ENCODE results near the gene CHST7. TPM values are rescaled to one million over a fixed set of nuclear protein-coding genes. Genes with fewer than 3 reads are reported as not detected.

The CHST7 gene
- total RNA-seq, 1 experiment from 2014 or later = 17.1 TPM

DNA sequence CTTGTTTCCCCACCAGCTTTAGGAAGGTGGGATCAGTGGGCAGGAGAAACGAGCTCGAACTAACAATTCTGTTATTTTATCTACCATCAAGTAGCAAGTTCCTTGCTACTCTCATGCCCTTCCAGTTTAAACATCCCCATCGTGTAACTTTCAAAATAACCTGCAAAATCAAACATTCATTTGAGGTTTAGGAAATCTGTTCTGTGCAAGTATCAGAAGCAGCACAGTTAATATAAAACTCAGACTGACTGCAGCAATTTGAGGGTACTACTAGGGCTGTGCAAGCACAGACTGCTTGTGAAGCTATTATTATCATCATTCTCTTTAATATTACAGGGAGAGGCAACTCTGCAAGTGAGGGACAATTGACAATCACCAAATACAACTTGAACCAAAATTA is 48.0 kb downstream of the CHST7 start:
- Histone ChIP-seq H3T11ph (ENCODE audit: low read length) (no peak overlapping the region), H3K9ac (ENCODE audit: extremely low read depth, insufficient read length, low read length) (no peak overlapping the region), H2BK15ac (ENCODE audit: low read depth, low read length) (no peak overlapping the region), H3K18ac (ENCODE audit: insufficient read length, low read depth, low read length) (no peak overlapping the region), H4K8ac (replicated peaks; ENCODE audit: insufficient read length, low read depth, low read length) (no peak overlapping the region), H2BK120ac (ENCODE audit: low read depth, low read length, poor library complexity, severe bottlenecking) (no peak overlapping the region), H3K23me2 (ENCODE audit: insufficient read length, low read depth, low read length, poor library complexity, severe bottlenecking) (no peaks in the 10 kb centered on the region), H3K14ac (ENCODE audit: insufficient read depth, low read length) (no peak overlapping the region), H4K20me1 (ENCODE audit: control insufficient read depth, insufficient read depth, insufficient read length) (no peaks in the 10 kb centered on the region), H2BK20ac (ENCODE audit: low read depth, low read length, poor library complexity, severe bottlenecking) (no peak overlapping the region), H2BK12ac (ENCODE audit: insufficient read length, low read depth, low read length) (no peak overlapping the region), H2AFZ (ENCODE audit: low read length) (no peak overlapping the region), H3K4ac (ENCODE audit: low read depth, low read length) (no peak overlapping the region), H3K56ac (ENCODE audit: insufficient read length, low read depth, low read length) (no peak overlapping the region), H2AK5ac (ENCODE audit: insufficient read length, low read length) (no peak overlapping the region), H2BK5ac (ENCODE audit: insufficient read length, low read length) (no peak overlapping the region), H3K27ac (ENCODE audit: insufficient read length, low read depth, low read length) (no peak overlapping the region), H3K27me3 (ENCODE audit: insufficient read depth, low read length) (no peaks in the 10 kb centered on the region; the same call in 1 of the 2 replicates), H3K79me2 (ENCODE audit: insufficient read depth, low read length) (no peaks in the 10 kb centered on the region), H3K4me1 (ENCODE audit: insufficient read depth, low read length) (no peaks in the 10 kb centered on the region), H3K4me2 (ENCODE audit: insufficient read depth, insufficient read length, low read length) (no peak overlapping the region), H3K9me3 (ENCODE audit: control insufficient read depth, low read depth, low read length) (peaks cover 17% of the 10 kb centered on the region), H3K23ac (ENCODE audit: insufficient read length, low read depth, low read length) (no peak overlapping the region), H4K5ac (ENCODE audit: insufficient read length, low read depth, low read length) (no peak overlapping the region), H4K91ac (ENCODE audit: insufficient read length, low read depth, low read length) (no peak overlapping the region), H3K79me1 (ENCODE audit: insufficient read depth, low read depth, low read length, poor library complexity, severe bottlenecking) (no peaks in the 10 kb centered on the region)
- WGBS (ENCODE audit: extremely low coverage, insufficient read length, low lambda C conversion rate) = no CpG with 5 or more reads among the region's 3 CpGs
- peaks cover 3 to 19% of the 10 kb centered on the region in 2 experiments for H3K4me1 Mint-ChIP-seq
- no peaks in the 10 kb centered on the region for H3K27me3 Mint-ChIP-seq (ENCODE audit: low read depth)
- H3K27ac Mint-ChIP-seq = no peak overlapping the region; a peak in 3 of 7 replicates
- no peak overlapping the region for H3K4me3 Mint-ChIP-seq
- TF ChIP-seq CTCF (conservative IDR thresholded peaks at IDR 0.05) = no peak
- H3K9me3 Mint-ChIP-seq = peaks cover 72 to 77% of the 10 kb centered on the region in 2 experiments
- no peak for DNase-seq
- H3K36me3 Mint-ChIP-seq (ENCODE audit: insufficient read depth in 1 of 3, low read depth in 3 of 3) = peaks cover 40 to 46% (median 45%) of the 10 kb centered on the region in 3 experiments

All from H9 (cell line).